Esophagus muscularis mucosa (tissue), 4 donors: ENCODE results near the gene OR2V2. TPM values are rescaled to one million over a fixed set of nuclear protein-coding genes. Genes with fewer than 3 reads are reported as not detected.
"Not testable (repeated sequence)": the region's sequence is repeated elsewhere in the genome, so short reads cannot be mapped to it uniquely, and the experiment has no call there.

Source experiments
- DNase-seq: peaks from one replicate; pipeline ENCODE4 v3.0.0-alpha.2; 2017; ENCODE audit errors: extremely low spot score
- H3K27ac ChIP-seq, 4 donors: fragments of 200-600 bp; sonication (generic); replicated peaks in 1 of 4; 1 replicate in 3 of 4; 2 replicates in 1 of 4; pipeline ENCODE4 v1.5.1; 2016 to 2019; ENCODE audit warnings: mild to moderate bottlenecking in 1 of 4
- H3K27me3 ChIP-seq, 4 donors: fragments of 200-600 bp; sonication (generic); one replicate each; pipeline versions ENCODE4 v1.5.1 to v1.6.0; 2016 to 2019
- H3K36me3 ChIP-seq, 4 donors: fragments of 200-600 bp; sonication (generic); one replicate each; pipeline ENCODE4 v1.5.1; 2016 to 2019
- H3K4me1 ChIP-seq, 4 donors: fragments of 200-600 bp; sonication (generic); one replicate each; pipeline ENCODE4 v1.5.1; 2016 to 2019
- H3K4me3 ChIP-seq, 4 donors: fragments of 200-600 bp; sonication (generic); 1 replicate in 2 of 4; 2 replicates in 2 of 4; pipeline ENCODE4 v1.5.1; 2016 to 2019; ENCODE audit warnings: mild to moderate bottlenecking in 4 of 4, moderate library complexity in 1 of 4
- H3K9me3 ChIP-seq, 4 donors: fragments of 200-600 bp; sonication (generic); 1 replicate in 3 of 4; 2 replicates in 1 of 4; pipeline ENCODE4 v1.5.1; 2016 to 2019
- EP300 ChIP-seq: sonication (generic); formaldehyde crosslinking; IDR thresholded peaks from one replicate; pipeline ENCODE4 v1.6.1; 2017; ENCODE audit warnings: antibody characterized with exemption
- POLR2A ChIP-seq: fragments of 450-650 bp; IDR thresholded peaks from one replicate; pipeline ENCODE4 v1.6.1; 2017; ENCODE audit warnings: antibody characterized with exemption, moderate library complexity, mild to moderate bottlenecking, low read depth
- POLR2AphosphoS5 ChIP-seq, 2 donors: sonication (generic); formaldehyde crosslinking; IDR thresholded peaks; one replicate each; pipeline ENCODE4 v1.6.1; 2017; ENCODE audit warnings: antibody characterized with exemption in 2 of 2
- WGBS: methylation state at CpG from one replicate; pipeline ENCODE4 v1.1.5; 2018; 5-methylcytosine and 5-hydroxymethylcytosine counted together
- intact Hi-C: fragments of 100-400 bp; cut with DNase I; formaldehyde crosslinking; loops from one replicate; pipeline ENCODE4 v1.15.1; 2023
- total RNA-seq, 4 donors: library from RNA; depleted of rRNA; stranded (reverse); fragments of >200 nt; gene quantifications; one replicate each; pipeline versions ENCODE4 v1.1.0 to v1.2.1, GENCODE V29; 2016
- TF ChIP-seq, protein P1 (sequence below), 3 experiments: fragments of 200-600 bp in 2 of 3; fragments of 450-650 bp in 1 of 3; sonication (generic) in 2 of 3; IDR thresholded peaks; one replicate each; pipeline ENCODE4 v1.5.1; 2017 to 2019; ENCODE audit warnings: antibody characterized with exemption in 3 of 3, mild to moderate bottlenecking in 2 of 3, moderate library complexity in 1 of 3

OR2V2 gene
- total RNA-seq, 4 donors from 2014 or later: not detected

DNA sequence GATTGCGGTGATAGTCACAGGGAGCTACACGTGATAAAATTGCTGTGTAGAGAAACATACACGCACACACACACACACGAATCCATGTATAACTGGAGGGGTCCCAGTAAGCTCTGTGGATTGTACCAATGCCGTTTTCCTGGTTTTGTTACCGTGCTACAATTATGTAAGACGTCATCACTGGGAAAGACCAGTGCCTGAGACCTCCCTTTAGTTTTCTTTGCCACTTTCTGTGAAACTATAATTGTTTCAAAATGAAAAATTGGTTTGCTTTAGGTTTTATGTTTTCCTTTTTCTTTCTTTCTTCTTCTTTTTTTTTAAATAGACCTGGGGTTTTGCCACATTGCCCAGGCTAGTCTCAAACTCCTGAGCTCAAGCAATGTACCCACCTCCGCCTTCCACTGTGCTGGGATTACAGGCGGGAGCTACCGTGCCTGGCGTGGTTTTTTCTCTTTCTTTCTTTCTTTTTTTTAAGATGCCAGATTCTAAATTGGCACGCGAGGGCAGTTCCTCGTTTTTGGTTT lies 21.3 kb downstream of the OR2V2 start:
- no peak for DNase-seq
- no peak overlapping the region for H3K27ac ChIP-seq
- no peaks in the 10 kb centered on the region for H3K9me3 ChIP-seq
- no peak overlapping the region for H3K4me3 ChIP-seq
- TF ChIP-seq POLR2A: no peak
- TF ChIP-seq EP300: no peak
- TF ChIP-seq, protein P1, sequence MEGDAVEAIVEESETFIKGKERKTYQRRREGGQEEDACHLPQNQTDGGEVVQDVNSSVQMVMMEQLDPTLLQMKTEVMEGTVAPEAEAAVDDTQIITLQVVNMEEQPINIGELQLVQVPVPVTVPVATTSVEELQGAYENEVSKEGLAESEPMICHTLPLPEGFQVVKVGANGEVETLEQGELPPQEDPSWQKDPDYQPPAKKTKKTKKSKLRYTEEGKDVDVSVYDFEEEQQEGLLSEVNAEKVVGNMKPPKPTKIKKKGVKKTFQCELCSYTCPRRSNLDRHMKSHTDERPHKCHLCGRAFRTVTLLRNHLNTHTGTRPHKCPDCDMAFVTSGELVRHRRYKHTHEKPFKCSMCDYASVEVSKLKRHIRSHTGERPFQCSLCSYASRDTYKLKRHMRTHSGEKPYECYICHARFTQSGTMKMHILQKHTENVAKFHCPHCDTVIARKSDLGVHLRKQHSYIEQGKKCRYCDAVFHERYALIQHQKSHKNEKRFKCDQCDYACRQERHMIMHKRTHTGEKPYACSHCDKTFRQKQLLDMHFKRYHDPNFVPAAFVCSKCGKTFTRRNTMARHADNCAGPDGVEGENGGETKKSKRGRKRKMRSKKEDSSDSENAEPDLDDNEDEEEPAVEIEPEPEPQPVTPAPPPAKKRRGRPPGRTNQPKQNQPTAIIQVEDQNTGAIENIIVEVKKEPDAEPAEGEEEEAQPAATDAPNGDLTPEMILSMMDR (IDR thresholded peaks at IDR 0.05): no peak
- no peak for TF ChIP-seq POLR2AphosphoS5 (IDR thresholded peaks at IDR 0.05)
- H3K4me1 ChIP-seq: peaks cover 0 to 21% (median 13%) of the 10 kb centered on the region in 4 donors
- H3K27me3 ChIP-seq: peaks cover 7 to 98% (median 52%) of the 10 kb centered on the region in 4 donors
- intact Hi-C loops: no loop called here
- WGBS: 30% methylated on average over 14 of the region's 14 CpGs
- no peaks in the 10 kb centered on the region for H3K36me3 ChIP-seq

DNA sequence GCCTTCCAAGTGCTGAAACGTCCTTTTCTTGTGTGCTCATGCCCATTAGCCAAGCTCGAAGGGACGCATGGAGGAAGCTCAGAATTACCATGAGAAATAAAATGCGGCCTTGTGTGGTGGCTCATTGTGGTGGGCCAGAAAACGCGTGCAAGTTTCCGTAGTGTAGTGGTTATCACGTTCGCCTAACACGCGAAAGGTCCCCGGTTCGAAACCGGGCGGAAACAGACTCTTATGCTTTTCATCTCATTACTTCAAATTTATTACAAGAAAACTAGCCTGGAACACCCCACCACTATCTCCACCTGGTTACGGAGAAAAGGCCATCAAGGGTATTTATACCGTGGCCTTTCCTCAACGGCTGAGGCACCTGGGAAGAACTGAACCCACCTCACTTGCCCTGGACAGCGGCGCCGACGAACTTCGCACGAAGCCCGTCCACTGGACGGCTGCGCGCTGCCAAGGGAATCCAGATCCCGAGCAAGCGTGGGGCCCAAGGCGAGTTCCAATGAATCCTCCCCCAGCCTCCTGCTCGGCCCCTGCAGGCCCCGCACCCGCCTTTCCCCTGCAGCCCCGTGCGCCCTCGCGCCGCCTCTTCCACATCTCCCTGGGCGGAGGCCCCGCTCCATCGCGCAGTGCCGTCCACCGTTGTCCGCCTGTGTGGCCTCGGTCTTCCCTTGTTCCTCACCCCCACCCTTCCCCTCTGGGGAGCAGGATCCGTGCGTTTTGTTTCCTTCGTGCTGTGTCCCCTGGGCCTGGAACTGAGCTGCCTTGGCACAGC lies 22.3 kb downstream of the OR2V2 start:
- H3K9me3 ChIP-seq, H3K27ac ChIP-seq, DNase-seq, intact Hi-C loops, H3K4me3 ChIP-seq, H3K36me3 ChIP-seq: not testable (repeated sequence)
- peaks cover 7 to 99% (median 57%) of the 10 kb centered on the region in 4 donors for H3K27me3 ChIP-seq
- 7% methylated on average over 18 of the region's 50 CpGs for WGBS
- peaks cover 0 to 28% (median 16%) of the 10 kb centered on the region in 4 donors for H3K4me1 ChIP-seq

DNA sequence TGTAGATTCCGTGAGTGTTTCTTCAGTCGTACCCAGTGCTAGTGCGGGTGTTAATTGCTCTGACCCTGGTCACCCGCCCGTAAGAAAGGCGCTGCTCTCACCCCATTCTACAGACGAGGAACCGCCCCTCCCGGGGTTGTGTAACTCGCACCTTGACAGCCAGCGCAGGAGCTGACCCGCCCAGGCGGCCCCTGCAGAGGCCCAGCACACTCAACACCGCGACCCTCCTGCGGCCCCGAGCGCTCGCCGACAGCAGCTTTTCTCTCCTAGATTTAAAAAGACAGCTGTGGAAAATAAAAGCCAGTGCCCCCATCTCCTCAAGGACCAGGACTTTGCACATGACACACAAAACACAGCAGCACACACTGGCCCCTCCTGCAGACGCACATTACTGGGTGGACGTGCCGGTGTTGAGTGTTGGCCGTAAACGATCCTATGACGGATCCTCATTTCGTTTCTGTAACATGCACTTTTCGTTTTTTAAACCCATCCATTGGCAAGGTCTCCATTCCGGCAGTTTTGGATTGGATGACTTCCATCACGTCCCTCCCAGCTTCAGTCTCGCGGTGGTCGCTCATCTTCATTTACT lies 22.9 kb downstream of the OR2V2 start:
- Histone ChIP-seq H3K36me3 (no peaks in the 10 kb centered on the region), H3K4me1 (peaks cover 0 to 28% (median 16%) of the 10 kb centered on the region in 4 donors), H3K27ac (no peak overlapping the region), H3K9me3 (no peaks in the 10 kb centered on the region), H3K4me3 (no peak overlapping the region), H3K27me3 (peaks cover 7 to 100% (median 59%) of the 10 kb centered on the region in 4 donors)
- intact Hi-C loops: no loop called here
- TF ChIP-seq, protein P1 (IDR thresholded peaks at IDR 0.05): no peak
- TF ChIP-seq POLR2A: no peak
- no peak for TF ChIP-seq EP300
- no peak for DNase-seq
- 29% methylated on average over 27 of the region's 33 CpGs for WGBS

DNA sequence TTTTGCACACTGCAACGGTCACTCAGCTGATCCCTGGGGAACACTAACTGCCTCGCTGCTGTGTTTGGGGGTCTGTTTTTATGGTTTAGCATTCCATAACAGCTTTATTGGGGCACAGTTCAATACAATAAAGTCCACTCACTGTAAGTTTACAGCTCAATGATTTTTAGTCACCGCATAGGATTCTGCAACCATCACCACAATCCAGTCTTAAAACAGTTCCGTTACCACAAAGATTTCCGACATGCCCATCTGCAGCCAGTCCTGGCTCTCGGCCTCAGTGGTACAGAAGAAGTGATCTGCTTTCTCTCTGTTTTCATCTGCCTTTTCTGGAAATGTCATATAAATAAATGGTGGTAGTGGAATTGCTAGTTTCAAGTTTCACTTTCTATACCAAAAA lies 23.6 kb downstream of the OR2V2 start:
- no peaks in the 10 kb centered on the region for H3K9me3 ChIP-seq
- no peak for DNase-seq
- intact Hi-C loops: no loop called here
- H3K27ac ChIP-seq: no peak overlapping the region
- WGBS: 56% methylated on average over 6 of the region's 6 CpGs
- H3K4me1 ChIP-seq: peaks cover 0 to 28% (median 16%) of the 10 kb centered on the region in 4 donors
- H3K27me3 ChIP-seq: peaks cover 7 to 100% (median 59%) of the 10 kb centered on the region in 4 donors
- no peak overlapping the region for H3K4me3 ChIP-seq
- TF ChIP-seq EP300 (no peak), POLR2AphosphoS5 (IDR thresholded peaks at IDR 0.05) (no peak), POLR2A (no peak)
- TF ChIP-seq, protein P1 (IDR thresholded peaks at IDR 0.05): no peak
- H3K36me3 ChIP-seq: no peaks in the 10 kb centered on the region

DNA sequence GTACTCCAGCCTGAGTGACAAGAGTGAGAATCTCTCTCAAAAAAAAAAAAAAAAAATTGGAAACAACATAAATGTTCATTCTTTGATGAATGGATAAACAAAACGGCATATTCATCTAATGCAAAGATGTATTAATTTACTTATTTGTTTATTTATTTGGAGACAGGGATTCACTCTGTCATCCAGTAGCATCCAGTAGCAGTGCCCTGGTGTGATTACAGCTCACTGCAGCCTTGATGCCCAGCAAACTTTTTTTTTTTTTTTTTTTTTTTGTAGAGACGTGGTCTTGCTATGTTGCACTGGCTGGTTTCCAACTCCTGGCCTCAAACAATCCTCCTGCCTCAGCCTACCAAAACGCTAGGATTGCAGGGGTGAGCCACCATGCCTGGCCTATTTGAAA lies 24.4 kb downstream of the OR2V2 start:
- H3K4me1 ChIP-seq: peaks cover 0 to 28% (median 16%) of the 10 kb centered on the region in 4 donors
- no peak for DNase-seq
- H3K36me3 ChIP-seq: no peaks in the 10 kb centered on the region
- 43% methylated on average over 3 of the region's 3 CpGs for WGBS
- TF ChIP-seq, protein P1 (IDR thresholded peaks at IDR 0.05): no peak
- TF ChIP-seq EP300 (no peak), POLR2A (no peak), POLR2AphosphoS5 (IDR thresholded peaks at IDR 0.05) (no peak)
- no peak overlapping the region for H3K4me3 ChIP-seq
- no peak overlapping the region for H3K27ac ChIP-seq
- H3K9me3 ChIP-seq: no peaks in the 10 kb centered on the region
- H3K27me3 ChIP-seq: peaks cover 7 to 100% (median 59%) of the 10 kb centered on the region in 4 donors
- intact Hi-C loops: no loop called here
